ENCODE results near the gene FTH1.
A peak's percentile ranks its signal among the peaks of the same experiment; 100 is the strongest.

The FTH1 gene

GRCh38 chr11:61916737-61917333, 50.6 kb downstream of the FTH1 start:
- DNase-seq (ENCODE audit: low spot score), result peak; percentile 52

DNA sequence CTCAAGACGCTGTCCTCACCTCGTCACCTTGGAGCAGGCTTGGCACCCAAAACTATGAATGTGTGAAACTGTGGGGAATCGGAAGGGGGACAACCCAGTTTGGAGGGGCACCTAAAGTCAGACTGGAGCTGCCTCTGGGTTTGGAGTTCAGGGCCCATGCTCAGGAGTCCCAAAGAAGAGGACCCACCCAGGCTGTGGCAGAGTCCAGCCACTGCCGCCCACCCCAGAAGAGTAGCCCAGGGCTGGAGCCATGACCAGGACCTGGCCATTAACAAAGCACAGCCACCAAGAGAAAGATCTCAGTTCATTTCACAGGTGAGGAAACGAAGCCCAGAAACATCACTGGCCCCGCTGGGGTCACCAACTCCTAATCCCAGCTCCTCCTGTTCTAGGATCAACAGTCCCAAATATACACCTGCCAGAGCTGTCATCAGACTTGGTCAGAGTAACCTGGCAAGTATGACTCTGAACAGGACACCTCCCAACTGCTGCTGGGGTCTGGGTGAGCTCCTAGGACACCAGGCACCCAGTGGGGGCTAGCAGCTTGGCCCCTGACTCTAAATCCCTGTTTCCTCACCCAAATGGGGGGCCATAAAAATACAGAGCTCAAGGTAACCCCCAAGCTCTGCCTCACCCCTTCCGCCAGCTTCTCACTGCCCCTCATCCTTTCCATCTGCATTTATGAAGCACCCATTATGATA, 52.8 kb downstream of the FTH1 start:
- DNase-seq (ENCODE audit: low spot score), result no peak

Measured in ecto neural progenitor cell (in vitro differentiated cells).